Smooth muscle cell (in vitro differentiated cells): ENCODE data around the gene SLIT3. TPM values are rescaled to one million over a fixed set of nuclear protein-coding genes. Genes with fewer than 3 reads are reported as not detected.

Experiments used
- DNase-seq: peaks from one replicate; lab custom pipeline; 2025; ENCODE audit not compliant: unreplicated experiment; lab: John Stamatoyannopoulos, UW
- H2AFZ ChIP-seq: fragments of 200-600 bp; sonication (generic); 2 replicates; pipeline ENCODE4 v1.6.0; 2016; ENCODE audit warnings: antibody characterized with exemption, low read depth, mild to moderate bottlenecking
- H3F3A ChIP-seq: fragments of 200-600 bp; sonication (generic); 2 replicates; pipeline ENCODE4 v1.6.0; 2017; ENCODE audit warnings: antibody characterized with exemption, low read depth
- H3K27ac ChIP-seq: fragments of 200-600 bp; sonication (generic); 2 replicates; pipeline ENCODE4 v1.5.1; 2016; ENCODE audit warnings: low read depth, mild to moderate bottlenecking
- H3K27me3 ChIP-seq: fragments of 200-600 bp; sonication (generic); 2 replicates; pipeline ENCODE4 v1.6.1; 2016; ENCODE audit warnings: low read depth, mild to moderate bottlenecking
- H3K36me3 ChIP-seq: fragments of 200-600 bp; sonication (generic); 2 replicates; pipeline ENCODE4 v1.5.1; 2016; ENCODE audit warnings: low read depth
- H3K4me1 ChIP-seq: fragments of 200-600 bp; sonication (generic); 2 replicates; pipeline ENCODE4 v1.5.1; 2016; ENCODE audit warnings: low read depth
- H3K4me2 ChIP-seq: fragments of 200-600 bp; sonication (generic); 2 replicates; pipeline ENCODE4 v1.6.0; 2016; ENCODE audit warnings: mild to moderate bottlenecking
- H3K4me3 ChIP-seq: fragments of 200-600 bp; sonication (generic); 2 replicates; pipeline ENCODE4 v1.5.1; 2016; ENCODE audit warnings: mild to moderate bottlenecking
- H3K79me2 ChIP-seq: fragments of 200-600 bp; sonication (generic); 2 replicates; pipeline ENCODE4 v1.6.0; 2016; ENCODE audit warnings: low read depth, mild to moderate bottlenecking
- H3K9ac ChIP-seq: fragments of 200-600 bp; sonication (generic); 2 replicates; pipeline ENCODE4 v1.6.0; 2016; ENCODE audit warnings: low read depth
- H3K9me3 ChIP-seq: fragments of 200-600 bp; sonication (generic); replicated peaks from 2 replicates; pipeline ENCODE4 v1.5.1; 2016; ENCODE audit warnings: low read depth
- H4K20me1 ChIP-seq: fragments of 200-600 bp; sonication (generic); 2 replicates; pipeline ENCODE4 v1.6.0; 2016; ENCODE audit warnings: low read depth
- WGBS: methylation state at CpG from one replicate; pipeline ENCODE4 v1.1.7; 2016; ENCODE audit warnings: low lambda C conversion rate; 5-methylcytosine and 5-hydroxymethylcytosine counted together
- polyA plus RNA-seq: library from polyadenylated mRNA; unstranded; fragments of >200 nt; fragmentation: Nextera tagmentation; extraction: Ambion mirVana; gene quantifications from 2 replicates; pipeline ENCODE4 v1.2.1, GENCODE V29; 2016
- total RNA-seq: library from RNA; depleted of rRNA; stranded (reverse); fragments of >200 nt; gene quantifications from 2 replicates; pipeline ENCODE4 v1.2.3, GENCODE V29; 2014
- TF ChIP-seq, protein P1 (sequence below): fragments of 200-600 bp; sonication (generic); IDR thresholded peaks from 2 replicates; pipeline ENCODE4 v1.5.1; 2017; ENCODE audit warnings: borderline replicate concordance, mild to moderate bottlenecking, antibody characterized with exemption; ENCODE audit not compliant: insufficient read depth, poor library complexity, severe bottlenecking

The SLIT3 gene
- total and polyA plus RNA-seq, 2 experiments from 2014 or later: 25.4 to 29.5 TPM

DNA sequence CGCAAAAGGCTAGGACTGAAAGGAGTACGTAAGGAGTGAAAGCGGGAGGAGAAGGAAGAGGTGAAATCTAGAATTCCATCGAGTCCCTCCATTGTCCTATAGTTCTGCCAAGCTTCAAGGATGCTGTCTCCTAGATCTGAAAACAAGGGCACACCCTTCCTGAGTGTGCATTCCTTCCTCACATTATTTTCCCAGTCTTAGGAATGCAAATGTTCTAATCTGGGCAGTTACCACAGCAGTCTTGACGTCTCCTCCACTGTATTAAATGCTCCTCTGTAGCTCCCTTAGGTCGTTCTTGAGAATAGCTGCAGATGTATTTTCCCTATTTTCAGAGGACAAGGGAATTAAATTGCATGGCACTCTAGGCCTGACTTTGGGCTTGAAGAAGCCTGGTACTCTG, 127.6 kb downstream of the SLIT3 start:
- Histone ChIP-seq H3K4me1 (no peaks in the 10 kb centered on the region), H3K9me3 (no peaks in the 10 kb centered on the region), H3K36me3 (no peaks in the 10 kb centered on the region), H4K20me1 (peaks cover 2% of the 10 kb centered on the region), H3K4me2 (no peak overlapping the region), H2AFZ (no peak overlapping the region), H3K27me3 (no peaks in the 10 kb centered on the region), H3K4me3 (no peak overlapping the region), H3F3A (no peaks in the 10 kb centered on the region), H3K79me2 (no peaks in the 10 kb centered on the region), H3K27ac (no peak overlapping the region), H3K9ac (no peak overlapping the region)
- DNase-seq: no peak
- TF ChIP-seq, protein P1, sequence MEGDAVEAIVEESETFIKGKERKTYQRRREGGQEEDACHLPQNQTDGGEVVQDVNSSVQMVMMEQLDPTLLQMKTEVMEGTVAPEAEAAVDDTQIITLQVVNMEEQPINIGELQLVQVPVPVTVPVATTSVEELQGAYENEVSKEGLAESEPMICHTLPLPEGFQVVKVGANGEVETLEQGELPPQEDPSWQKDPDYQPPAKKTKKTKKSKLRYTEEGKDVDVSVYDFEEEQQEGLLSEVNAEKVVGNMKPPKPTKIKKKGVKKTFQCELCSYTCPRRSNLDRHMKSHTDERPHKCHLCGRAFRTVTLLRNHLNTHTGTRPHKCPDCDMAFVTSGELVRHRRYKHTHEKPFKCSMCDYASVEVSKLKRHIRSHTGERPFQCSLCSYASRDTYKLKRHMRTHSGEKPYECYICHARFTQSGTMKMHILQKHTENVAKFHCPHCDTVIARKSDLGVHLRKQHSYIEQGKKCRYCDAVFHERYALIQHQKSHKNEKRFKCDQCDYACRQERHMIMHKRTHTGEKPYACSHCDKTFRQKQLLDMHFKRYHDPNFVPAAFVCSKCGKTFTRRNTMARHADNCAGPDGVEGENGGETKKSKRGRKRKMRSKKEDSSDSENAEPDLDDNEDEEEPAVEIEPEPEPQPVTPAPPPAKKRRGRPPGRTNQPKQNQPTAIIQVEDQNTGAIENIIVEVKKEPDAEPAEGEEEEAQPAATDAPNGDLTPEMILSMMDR: no peak
- WGBS: 82% methylated on average over 6 of the region's 6 CpGs

DNA sequence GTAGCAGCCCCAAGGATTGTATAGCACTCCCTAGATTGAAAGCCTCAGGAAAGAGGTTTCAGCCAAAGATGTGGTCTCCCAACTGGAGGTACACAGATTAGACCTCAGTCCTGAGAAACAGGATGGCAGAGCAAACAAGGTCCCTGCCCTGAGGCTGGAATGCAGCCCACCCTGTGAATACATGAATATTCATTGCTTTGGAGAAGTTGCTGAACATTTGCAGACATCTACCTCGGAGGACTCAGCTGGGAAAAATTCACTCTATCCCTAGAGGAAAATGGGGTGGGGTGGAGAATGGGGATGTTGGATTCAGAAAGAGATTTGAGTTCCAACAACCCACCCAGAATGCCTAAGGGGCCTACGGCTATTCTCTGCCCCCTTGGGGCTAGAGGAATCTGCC, 129.4 kb downstream of the SLIT3 start:
- no peak overlapping the region for H3K4me3 ChIP-seq
- H3K27me3 ChIP-seq: no peaks in the 10 kb centered on the region
- H3K79me2 ChIP-seq: no peaks in the 10 kb centered on the region
- H3K4me2 ChIP-seq: no peak overlapping the region
- no peak for DNase-seq
- H3K9ac ChIP-seq: no peak overlapping the region
- no peaks in the 10 kb centered on the region for H3K36me3 ChIP-seq
- TF ChIP-seq, protein P1: no peak
- H3K4me1 ChIP-seq: no peaks in the 10 kb centered on the region
- H4K20me1 ChIP-seq: peaks cover 4% of the 10 kb centered on the region
- WGBS: 79% methylated on average over 2 of the region's 2 CpGs
- no peak overlapping the region for H2AFZ ChIP-seq
- H3F3A ChIP-seq: no peaks in the 10 kb centered on the region
- no peak overlapping the region for H3K27ac ChIP-seq
- H3K9me3 ChIP-seq: no peaks in the 10 kb centered on the region

DNA sequence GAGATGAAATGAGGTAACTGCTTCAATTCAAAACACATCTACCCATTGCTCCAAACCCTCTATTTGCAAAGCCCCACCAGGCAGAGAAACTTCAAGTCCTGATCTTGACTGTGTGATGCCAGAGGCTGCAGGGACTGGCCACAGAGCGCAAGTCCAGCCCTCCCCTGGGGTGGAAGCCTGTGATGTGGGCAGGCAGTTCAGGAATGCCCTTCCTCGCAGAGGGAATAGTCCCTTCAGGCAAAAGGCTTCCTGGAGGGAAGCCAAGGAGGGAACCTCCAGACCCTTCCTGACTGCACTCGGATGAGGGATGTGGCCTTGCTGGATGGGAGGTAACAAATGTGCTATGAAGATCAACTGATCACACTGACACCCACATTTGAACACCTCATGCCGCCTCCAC, 131.2 kb downstream of the SLIT3 start:
- H4K20me1 ChIP-seq: peaks cover 4% of the 10 kb centered on the region
- H3K4me2 ChIP-seq: no peak overlapping the region
- H2AFZ ChIP-seq: no peak overlapping the region
- no peak overlapping the region for H3K9ac ChIP-seq
- WGBS: 64% methylated on average over 4 of the region's 4 CpGs
- DNase-seq: no peak
- TF ChIP-seq, protein P1: no peak
- H3K79me2 ChIP-seq: no peaks in the 10 kb centered on the region
- no peak overlapping the region for H3K4me3 ChIP-seq
- no peaks in the 10 kb centered on the region for H3K27me3 ChIP-seq
- peaks cover 5% of the 10 kb centered on the region for H3K4me1 ChIP-seq
- no peaks in the 10 kb centered on the region for H3K9me3 ChIP-seq
- H3K36me3 ChIP-seq: no peaks in the 10 kb centered on the region
- no peak overlapping the region for H3K27ac ChIP-seq
- no peaks in the 10 kb centered on the region for H3F3A ChIP-seq

DNA sequence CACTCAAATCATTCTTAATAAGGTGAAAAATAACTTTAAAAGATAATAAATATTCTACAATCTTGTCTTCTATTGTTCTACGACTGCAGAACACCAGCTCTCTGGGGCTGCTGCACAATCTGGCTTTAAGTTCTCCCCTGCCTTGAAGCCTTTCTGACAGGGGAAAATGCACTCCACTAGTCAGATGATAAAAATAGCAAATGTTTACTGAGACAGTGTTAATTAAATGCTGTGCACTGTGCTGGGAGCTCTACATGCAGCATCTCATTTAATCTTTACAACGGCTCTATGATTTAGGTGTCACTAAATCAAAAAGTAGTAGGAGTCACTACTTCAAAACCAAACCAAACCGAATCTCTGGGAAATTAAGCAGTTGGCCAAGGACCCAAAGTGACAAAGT, 132.7 kb downstream of the SLIT3 start:
- H3K27me3 ChIP-seq: no peaks in the 10 kb centered on the region
- TF ChIP-seq, protein P1: no peak
- peaks cover 14% of the 10 kb centered on the region for H3K4me1 ChIP-seq
- H3F3A ChIP-seq: peaks cover 6% of the 10 kb centered on the region
- H2AFZ ChIP-seq: no peak overlapping the region
- 76% methylated on average over 3 of the region's 3 CpGs for WGBS
- H3K36me3 ChIP-seq: no peaks in the 10 kb centered on the region
- H3K27ac ChIP-seq: no peak overlapping the region
- H3K4me3 ChIP-seq: no peak overlapping the region
- no peaks in the 10 kb centered on the region for H3K79me2 ChIP-seq
- H3K4me2 ChIP-seq: no peak overlapping the region
- DNase-seq: no peak
- H3K9ac ChIP-seq: no peak overlapping the region
- H3K9me3 ChIP-seq: no peaks in the 10 kb centered on the region
- H4K20me1 ChIP-seq: peaks cover 4% of the 10 kb centered on the region
